ENCODE data around the gene IFT81. TPM values are rescaled to one million over a fixed set of nuclear protein-coding genes. Genes with fewer than 3 reads are reported as not detected.

IFT81 gene
- total and polyA plus RNA-seq, 2 experiments from 2014 or later = 12.6 to 13.7 TPM

DNA sequence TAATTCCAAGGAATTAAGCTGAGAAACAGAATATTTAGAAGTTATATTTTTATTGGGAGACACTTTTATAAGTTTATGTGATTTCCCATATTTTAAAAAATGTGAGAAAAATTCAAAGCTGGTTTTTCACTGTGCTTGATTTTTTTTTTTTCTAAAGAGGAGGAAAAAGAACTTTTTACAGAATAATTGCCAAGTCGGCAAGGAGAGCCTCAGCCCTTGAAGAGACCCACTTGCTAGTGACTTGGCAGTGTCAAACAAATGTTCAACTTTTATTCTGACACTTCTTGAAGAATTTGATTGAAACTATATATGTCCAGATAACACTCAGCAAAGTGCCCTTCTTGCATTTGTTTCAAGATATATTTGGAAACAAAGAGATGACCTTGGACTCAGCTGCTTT, 104.6 kb downstream of the IFT81 start:
- Histone ChIP-seq H3K4me3 (no peak overlapping the region), H3K4me1 (ENCODE audit: insufficient read depth) (peaks cover 15% of the 10 kb centered on the region), H3K4me2 (no peak overlapping the region), H3K9me2 (replicated peaks; ENCODE audit: insufficient read depth) (no peaks in the 10 kb centered on the region), H3K9me3 (ENCODE audit: low read depth) (no peaks in the 10 kb centered on the region), H3K36me3 (replicated peaks; ENCODE audit: insufficient read depth, low read depth) (no peaks in the 10 kb centered on the region), H2AFZ (no peak overlapping the region), H3K27ac (no peak overlapping the region), H3K27me3 (no peaks in the 10 kb centered on the region), H3K79me2 (no peaks in the 10 kb centered on the region), H4K20me1 (ENCODE audit: insufficient read depth, poor library complexity, severe bottlenecking) (no peaks in the 10 kb centered on the region)
- TF ChIP-seq EZH2 (IDR thresholded peaks at IDR 0.05; ENCODE audit: borderline replicate concordance) (no peak), EZH2phosphoT487 (IDR thresholded peaks at IDR 0.05; ENCODE audit: low read depth, severe bottlenecking, unreplicated experiment) (no peak)
- TF ChIP-seq, protein P1, sequence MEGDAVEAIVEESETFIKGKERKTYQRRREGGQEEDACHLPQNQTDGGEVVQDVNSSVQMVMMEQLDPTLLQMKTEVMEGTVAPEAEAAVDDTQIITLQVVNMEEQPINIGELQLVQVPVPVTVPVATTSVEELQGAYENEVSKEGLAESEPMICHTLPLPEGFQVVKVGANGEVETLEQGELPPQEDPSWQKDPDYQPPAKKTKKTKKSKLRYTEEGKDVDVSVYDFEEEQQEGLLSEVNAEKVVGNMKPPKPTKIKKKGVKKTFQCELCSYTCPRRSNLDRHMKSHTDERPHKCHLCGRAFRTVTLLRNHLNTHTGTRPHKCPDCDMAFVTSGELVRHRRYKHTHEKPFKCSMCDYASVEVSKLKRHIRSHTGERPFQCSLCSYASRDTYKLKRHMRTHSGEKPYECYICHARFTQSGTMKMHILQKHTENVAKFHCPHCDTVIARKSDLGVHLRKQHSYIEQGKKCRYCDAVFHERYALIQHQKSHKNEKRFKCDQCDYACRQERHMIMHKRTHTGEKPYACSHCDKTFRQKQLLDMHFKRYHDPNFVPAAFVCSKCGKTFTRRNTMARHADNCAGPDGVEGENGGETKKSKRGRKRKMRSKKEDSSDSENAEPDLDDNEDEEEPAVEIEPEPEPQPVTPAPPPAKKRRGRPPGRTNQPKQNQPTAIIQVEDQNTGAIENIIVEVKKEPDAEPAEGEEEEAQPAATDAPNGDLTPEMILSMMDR (IDR thresholded peaks at IDR 0.05; ENCODE audit: poor library complexity) = no peak
- 89% methylated on average over 1 of the region's 1 CpG for WGBS (ENCODE audit: low lambda C conversion rate, missing lambda C conversion rate)
- DNase-seq (ENCODE audit: low spot score) = no peak

DNA sequence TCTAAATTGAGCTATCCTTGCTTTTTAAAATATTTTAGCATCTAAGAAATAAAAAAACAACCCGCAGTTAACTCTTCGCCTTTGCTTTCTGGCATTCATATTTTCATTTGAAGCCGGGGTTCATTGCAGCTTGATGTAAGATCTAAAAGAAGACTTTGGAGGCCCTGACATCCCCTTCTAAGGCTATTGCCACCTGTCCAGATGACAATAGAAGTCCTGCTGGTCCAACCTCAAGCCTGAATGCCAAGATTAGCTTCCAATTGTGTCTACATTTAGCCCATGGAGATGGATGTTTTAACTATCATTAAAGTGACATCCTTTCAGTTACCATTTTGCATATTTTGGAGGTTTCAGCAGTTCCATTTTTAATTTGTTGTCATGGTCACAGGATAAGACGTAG, 105.3 kb downstream of the IFT81 start:
- Histone ChIP-seq H3K9me2 (replicated peaks; ENCODE audit: insufficient read depth) (no peaks in the 10 kb centered on the region), H2AFZ (no peak overlapping the region), H3K36me3 (replicated peaks; ENCODE audit: insufficient read depth, low read depth) (no peaks in the 10 kb centered on the region), H3K27me3 (no peaks in the 10 kb centered on the region), H3K9me3 (ENCODE audit: low read depth) (no peaks in the 10 kb centered on the region), H3K4me1 (ENCODE audit: insufficient read depth) (peaks cover 22% of the 10 kb centered on the region), H3K4me2 (no peak overlapping the region), H3K27ac (no peak overlapping the region), H4K20me1 (ENCODE audit: insufficient read depth, poor library complexity, severe bottlenecking) (no peaks in the 10 kb centered on the region), H3K79me2 (no peaks in the 10 kb centered on the region), H3K4me3 (no peak overlapping the region)
- TF ChIP-seq EZH2phosphoT487 (IDR thresholded peaks at IDR 0.05; ENCODE audit: low read depth, severe bottlenecking, unreplicated experiment) (no peak), EZH2 (IDR thresholded peaks at IDR 0.05; ENCODE audit: borderline replicate concordance) (no peak)
- TF ChIP-seq, protein P1 (IDR thresholded peaks at IDR 0.05; ENCODE audit: poor library complexity) = no peak
- WGBS (ENCODE audit: low lambda C conversion rate, missing lambda C conversion rate) = 95% methylated on average over 4 of the region's 4 CpGs
- DNase-seq (ENCODE audit: low spot score) = no peak

DNA sequence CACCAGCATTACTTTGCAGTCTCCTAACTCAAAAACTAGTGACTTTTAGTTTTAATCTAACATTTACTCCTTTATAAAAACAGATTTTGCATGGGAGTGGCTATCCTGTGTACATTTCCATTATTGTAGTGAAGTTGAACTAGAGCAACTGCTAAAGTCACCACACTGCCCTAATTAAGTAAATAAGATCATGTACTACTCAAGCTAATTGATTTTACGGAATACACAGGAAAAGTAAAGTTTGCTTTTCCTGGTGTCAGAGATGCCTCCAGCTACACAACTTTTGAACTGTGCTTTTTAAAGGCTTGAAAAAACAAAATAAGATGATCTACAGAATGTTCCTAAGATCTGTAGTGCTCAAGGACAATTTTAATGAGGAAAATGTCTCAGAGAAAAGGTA, 106.5 kb downstream of the IFT81 start:
- Histone ChIP-seq H3K4me2 (no peak overlapping the region), H3K9me3 (ENCODE audit: low read depth) (no peaks in the 10 kb centered on the region), H4K20me1 (ENCODE audit: insufficient read depth, poor library complexity, severe bottlenecking) (no peaks in the 10 kb centered on the region), H3K36me3 (replicated peaks; ENCODE audit: insufficient read depth, low read depth) (no peaks in the 10 kb centered on the region), H3K4me3 (no peak overlapping the region), H3K4me1 (ENCODE audit: insufficient read depth) (peaks cover 15% of the 10 kb centered on the region), H3K79me2 (no peaks in the 10 kb centered on the region), H3K9me2 (replicated peaks; ENCODE audit: insufficient read depth) (no peaks in the 10 kb centered on the region), H3K27ac (peak overlapping the region; percentile 4), H2AFZ (no peak overlapping the region), H3K27me3 (no peaks in the 10 kb centered on the region)
- TF ChIP-seq EZH2 (IDR thresholded peaks at IDR 0.05; ENCODE audit: borderline replicate concordance) = no peak
- TF ChIP-seq, protein P1 (IDR thresholded peaks at IDR 0.05; ENCODE audit: poor library complexity) = no peak
- TF ChIP-seq EZH2phosphoT487 (IDR thresholded peaks at IDR 0.05; ENCODE audit: low read depth, severe bottlenecking, unreplicated experiment) = no peak
- no peak for DNase-seq (ENCODE audit: low spot score)
- WGBS (ENCODE audit: low lambda C conversion rate, missing lambda C conversion rate) = 58% methylated on average over 1 of the region's 1 CpG
